OCI-LY1 (cell line): ENCODE results near the gene IQGAP3.

Experiments used
- H2AFZ ChIP-seq: fragments of 200-600 bp; sonication (generic), shearing (Covaris generic); 2 replicates; pipeline ENCODE4 v1.6.0; 2014; ENCODE audit warnings: antibody characterized with exemption, mild to moderate bottlenecking, low read length
- H3F3A ChIP-seq: fragments of 200-600 bp; sonication (generic), shearing (Covaris generic); 2 replicates; pipeline ENCODE4 v1.6.0; 2014; ENCODE audit warnings: mild to moderate bottlenecking, antibody characterized with exemption, low read length, moderate library complexity; ENCODE audit not compliant: insufficient read depth
- H3K27ac ChIP-seq: fragments of 200-600 bp; sonication (generic); 2 replicates; pipeline ENCODE4 v1.5.1; 2014; ENCODE audit warnings: low read length, mixed run types, mild to moderate bottlenecking, low read depth; ENCODE audit not compliant: poor library complexity, severe bottlenecking
- H3K27me3 ChIP-seq: fragments of 200-600 bp; sonication (generic); 2 replicates; pipeline ENCODE4 v1.6.0; 2014; ENCODE audit warnings: antibody characterized with exemption, mild to moderate bottlenecking, low read length, moderate library complexity; ENCODE audit not compliant: insufficient read depth
- H3K36me3 ChIP-seq: fragments of 200-600 bp; sonication (generic); 2 replicates; pipeline ENCODE4 v1.6.1; 2014; ENCODE audit warnings: mild to moderate bottlenecking, antibody characterized with exemption, low read length, moderate library complexity, mixed read lengths; ENCODE audit not compliant: insufficient read depth
- H3K4me1 ChIP-seq: fragments of 200-600 bp; sonication (generic); 2 replicates; pipeline ENCODE4 v1.5.1; 2014; ENCODE audit warnings: mild to moderate bottlenecking, low read length, moderate library complexity; ENCODE audit not compliant: insufficient read depth, severe bottlenecking
- H3K4me2 ChIP-seq: fragments of 200-600 bp; sonication (generic), shearing (Covaris generic); 2 replicates; pipeline ENCODE4 v1.6.1; 2014; ENCODE audit warnings: low read length
- H3K4me3 ChIP-seq: fragments of 200-600 bp; sonication (generic); 2 replicates; pipeline ENCODE4 v1.5.1; 2014; ENCODE audit warnings: low read length, low read depth, mild to moderate bottlenecking, mixed read lengths; ENCODE audit not compliant: poor library complexity, severe bottlenecking
- H3K79me2 ChIP-seq: fragments of 200-600 bp; shearing (Covaris generic); 2 replicates; pipeline ENCODE4 v1.6.1; 2016; ENCODE audit warnings: mixed run types, low read length, mixed read lengths; ENCODE audit not compliant: insufficient read depth
- H3K9ac ChIP-seq: fragments of 200-600 bp; sonication (generic), shearing (Covaris generic); 2 replicates; pipeline ENCODE4 v1.6.1; 2014; ENCODE audit warnings: mild to moderate bottlenecking, low read length, mixed read lengths
- H3K9me2 ChIP-seq: fragments of 200-600 bp; sonication (generic), shearing (Covaris generic); 2 replicates; pipeline ENCODE4 v1.6.1; 2014; ENCODE audit warnings: low read depth, mild to moderate bottlenecking, low read length, mixed read lengths
- H3K9me3 ChIP-seq: fragments of 200-600 bp; shearing (Covaris generic); 2 replicates; pipeline ENCODE4 v1.6.1; 2014; ENCODE audit warnings: low read length, mixed read lengths
- H4K20me1 ChIP-seq: fragments of 200-600 bp; sonication (generic), shearing (Covaris generic); 2 replicates; pipeline ENCODE4 v1.6.0; 2016; ENCODE audit warnings: mild to moderate bottlenecking, low read length; ENCODE audit not compliant: insufficient read depth
- EZH2 ChIP-seq: fragments of 200-600 bp; sonication (generic), shearing (Covaris generic); IDR thresholded peaks from 2 replicates; pipeline ENCODE4 v1.8.0; 2017; ENCODE audit warnings: borderline replicate concordance, mixed run types, mild to moderate bottlenecking, antibody characterized with exemption, low read length, moderate library complexity, mixed read lengths
- TF ChIP-seq, protein P1 (sequence below): fragments of 200-600 bp; sonication (generic), shearing (Covaris generic); IDR thresholded peaks from 2 replicates; pipeline ENCODE4 v1.5.1; 2017; ENCODE audit warnings: mild to moderate bottlenecking, antibody characterized with exemption, low read length, moderate library complexity, mixed read lengths

Gene IQGAP3

GRCh38 chr1:156599811-156600210 is 27.4 kb upstream of the IQGAP3 start:
- Histone ChIP-seq H3K27ac (peak overlapping the region; percentile 72), H3K9me2 (no peaks in the 10 kb centered on the region), H3K4me2 (peak overlapping the region; percentile 93), H3K4me3 (peak overlapping the region; percentile 73), H2AFZ (no peak overlapping the region), H3K36me3 (peaks cover 47% of the 10 kb centered on the region), H3K4me1 (peaks cover 27% of the 10 kb centered on the region), H3F3A (no peaks in the 10 kb centered on the region), H4K20me1 (no peaks in the 10 kb centered on the region), H3K27me3 (no peaks in the 10 kb centered on the region), H3K9ac (peak overlapping the region; percentile 83; the same call in 1 of the 2 replicates), H3K9me3 (no peaks in the 10 kb centered on the region), H3K79me2 (no peaks in the 10 kb centered on the region)
- TF ChIP-seq, protein P1, sequence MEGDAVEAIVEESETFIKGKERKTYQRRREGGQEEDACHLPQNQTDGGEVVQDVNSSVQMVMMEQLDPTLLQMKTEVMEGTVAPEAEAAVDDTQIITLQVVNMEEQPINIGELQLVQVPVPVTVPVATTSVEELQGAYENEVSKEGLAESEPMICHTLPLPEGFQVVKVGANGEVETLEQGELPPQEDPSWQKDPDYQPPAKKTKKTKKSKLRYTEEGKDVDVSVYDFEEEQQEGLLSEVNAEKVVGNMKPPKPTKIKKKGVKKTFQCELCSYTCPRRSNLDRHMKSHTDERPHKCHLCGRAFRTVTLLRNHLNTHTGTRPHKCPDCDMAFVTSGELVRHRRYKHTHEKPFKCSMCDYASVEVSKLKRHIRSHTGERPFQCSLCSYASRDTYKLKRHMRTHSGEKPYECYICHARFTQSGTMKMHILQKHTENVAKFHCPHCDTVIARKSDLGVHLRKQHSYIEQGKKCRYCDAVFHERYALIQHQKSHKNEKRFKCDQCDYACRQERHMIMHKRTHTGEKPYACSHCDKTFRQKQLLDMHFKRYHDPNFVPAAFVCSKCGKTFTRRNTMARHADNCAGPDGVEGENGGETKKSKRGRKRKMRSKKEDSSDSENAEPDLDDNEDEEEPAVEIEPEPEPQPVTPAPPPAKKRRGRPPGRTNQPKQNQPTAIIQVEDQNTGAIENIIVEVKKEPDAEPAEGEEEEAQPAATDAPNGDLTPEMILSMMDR = peak; percentile 16; the same call in 1 of the 2 replicates
- no peak for TF ChIP-seq EZH2

DNA sequence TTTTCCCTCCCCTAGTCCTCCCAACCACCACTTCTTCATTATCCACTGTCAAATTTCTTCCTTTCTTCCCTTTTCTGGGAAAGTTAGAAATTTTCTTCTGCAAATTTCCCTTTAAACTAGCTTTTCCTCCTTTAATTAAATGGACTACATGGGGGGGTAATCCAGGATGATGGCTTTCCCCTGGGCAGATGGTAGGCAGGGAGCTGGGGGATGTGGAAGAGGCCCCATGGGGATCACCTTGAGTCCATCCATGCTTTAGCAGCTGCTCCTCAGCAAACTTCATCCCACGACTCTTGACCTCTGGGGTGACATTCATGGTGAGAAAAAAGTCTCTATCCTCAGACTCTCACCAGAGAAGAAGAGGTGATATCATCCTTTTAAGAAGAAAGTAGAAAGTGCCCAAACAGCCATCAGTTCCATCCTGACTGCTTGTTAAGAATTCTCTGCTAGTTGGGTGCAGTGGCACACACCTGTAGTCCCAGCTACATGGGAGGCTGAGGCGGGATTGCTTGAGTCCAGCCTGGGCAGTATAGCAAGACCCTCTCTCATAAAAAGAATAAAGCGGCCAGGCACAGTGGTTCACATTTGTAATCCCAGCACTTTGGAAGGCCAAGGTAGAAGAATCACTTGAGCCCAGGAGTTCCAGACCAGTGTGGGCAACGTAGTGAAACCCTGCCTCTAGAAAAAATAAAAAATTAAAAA is 26.5 kb upstream of the IQGAP3 start:
- no peaks in the 10 kb centered on the region for H3K79me2 ChIP-seq
- no peak overlapping the region for H2AFZ ChIP-seq
- H3K4me3 ChIP-seq = no peak overlapping the region
- no peaks in the 10 kb centered on the region for H3F3A ChIP-seq
- H3K9me3 ChIP-seq = no peaks in the 10 kb centered on the region
- no peaks in the 10 kb centered on the region for H3K9me2 ChIP-seq
- H4K20me1 ChIP-seq = no peaks in the 10 kb centered on the region
- peaks cover 27% of the 10 kb centered on the region for H3K4me1 ChIP-seq
- H3K27ac ChIP-seq = no peak overlapping the region
- H3K36me3 ChIP-seq = peaks cover 56% of the 10 kb centered on the region
- TF ChIP-seq EZH2 = no peak
- TF ChIP-seq, protein P1 = no peak
- H3K9ac ChIP-seq = no peak overlapping the region
- no peaks in the 10 kb centered on the region for H3K27me3 ChIP-seq
- no peak overlapping the region for H3K4me2 ChIP-seq

- no peaks in the 10 kb centered on the region for H3K27me3 ChIP-seq
- H3F3A ChIP-seq = no peaks in the 10 kb centered on the region
- no peaks in the 10 kb centered on the region for H3K79me2 ChIP-seq
- no peak overlapping the region for H3K27ac ChIP-seq
- H3K9me3 ChIP-seq = no peaks in the 10 kb centered on the region
- peaks cover 31% of the 10 kb centered on the region for H3K4me1 ChIP-seq
- H3K9ac ChIP-seq = no peak overlapping the region
- no peaks in the 10 kb centered on the region for H3K9me2 ChIP-seq
- H3K4me3 ChIP-seq = no peak overlapping the region
- no peak for TF ChIP-seq EZH2
- TF ChIP-seq, protein P1 = no peak
- H3K36me3 ChIP-seq = peaks cover 62% of the 10 kb centered on the region
- H3K4me2 ChIP-seq = no peak overlapping the region
- H2AFZ ChIP-seq = no peak overlapping the region
- H4K20me1 ChIP-seq = no peaks in the 10 kb centered on the region
Observed at GRCh38 chr1:156598125-156598524, 25.8 kb upstream of the IQGAP3 start.
